Measurements from ENCODE around the gene MTCL1.

GRCh38 chr18:8835521-8835953 is 130.2 kb downstream of the MTCL1 start:
- TF ChIP-seq POLR2A (IDR thresholded peaks at IDR 0.05) (no peak), CTCF (IDR thresholded peaks at IDR 0.05) (no peak)
